H9 (cell line): ENCODE data around the gene BAZ2A. TPM values are rescaled to one million over a fixed set of nuclear protein-coding genes. Genes with fewer than 3 reads are reported as not detected.
A peak's percentile ranks its signal among the peaks of the same experiment; 100 is the strongest.

Experiments used
- DNase-seq: peaks from one replicate; pipeline ENCODE4 v3.0.0-alpha.2; 2017
- H2AFZ ChIP-seq: one replicate; pipeline ENCODE4 v1.6.1; 2013; ENCODE audit warnings: mild to moderate bottlenecking, low read length, control low read depth, moderate library complexity
- H2AK5ac ChIP-seq: 2 replicates; pipeline ENCODE4 v1.6.1; 2013; ENCODE audit warnings: low read length, control low read depth, mixed read lengths; ENCODE audit not compliant: insufficient read length
- H2BK120ac ChIP-seq: one replicate; pipeline ENCODE4 v1.6.1; 2013; ENCODE audit warnings: low read depth, mild to moderate bottlenecking, low read length, control low read depth, inconsistent platforms; ENCODE audit not compliant: poor library complexity, severe bottlenecking
- H2BK12ac ChIP-seq: 2 replicates; pipeline ENCODE4 v1.6.1; 2013; ENCODE audit warnings: low read length, control low read depth, mixed read lengths, low read depth; ENCODE audit not compliant: insufficient read length
- H2BK15ac ChIP-seq: 2 replicates; pipeline ENCODE4 v1.6.1; 2013; ENCODE audit warnings: low read depth, low read length, control low read depth
- H2BK20ac ChIP-seq: one replicate; pipeline ENCODE4 v1.6.1; 2013; ENCODE audit warnings: low read depth, mild to moderate bottlenecking, low read length, control low read depth, inconsistent platforms; ENCODE audit not compliant: poor library complexity, severe bottlenecking
- H2BK5ac ChIP-seq: 2 replicates; pipeline ENCODE4 v1.6.1; 2013; ENCODE audit warnings: low read length, control low read depth, mixed read lengths; ENCODE audit not compliant: insufficient read length
- H3K14ac ChIP-seq: 2 replicates; pipeline ENCODE4 v1.6.1; 2013; ENCODE audit warnings: low read length, control low read depth; ENCODE audit not compliant: insufficient read depth
- H3K18ac ChIP-seq: 2 replicates; pipeline ENCODE4 v1.6.1; 2013; ENCODE audit warnings: low read depth, mild to moderate bottlenecking, mixed read lengths, low read length, control low read depth; ENCODE audit not compliant: insufficient read length
- H3K23ac ChIP-seq: 2 replicates; pipeline ENCODE4 v1.6.1; 2013; ENCODE audit warnings: low read length, control low read depth, mixed read lengths, low read depth; ENCODE audit not compliant: insufficient read length
- H3K23me2 ChIP-seq: 2 replicates; pipeline ENCODE4 v1.6.1; 2013; ENCODE audit warnings: low read depth, mild to moderate bottlenecking, mixed read lengths, low read length, control low read depth; ENCODE audit not compliant: insufficient read length, poor library complexity, severe bottlenecking
- H3K27ac ChIP-seq: 2 replicates; pipeline ENCODE4 v1.5.1; 2013; ENCODE audit warnings: low read length, control low read depth, mixed read lengths, low read depth; ENCODE audit not compliant: insufficient read length
- H3K27me3 ChIP-seq: 2 replicates; pipeline ENCODE4 v1.6.1; 2013; ENCODE audit warnings: low read length, control low read depth, inconsistent platforms; ENCODE audit not compliant: insufficient read depth
- H3K4ac ChIP-seq: 2 replicates; pipeline ENCODE4 v1.6.1; 2013; ENCODE audit warnings: low read depth, mild to moderate bottlenecking, control low read depth, inconsistent platforms, low read length, moderate library complexity
- H3K4me1 ChIP-seq: 2 replicates; pipeline ENCODE4 v1.6.1; 2013; ENCODE audit warnings: low read length, control low read depth, inconsistent platforms; ENCODE audit not compliant: insufficient read depth
- H3K4me2 ChIP-seq: 2 replicates; pipeline ENCODE4 v1.6.1; 2013; ENCODE audit warnings: low read length, control low read depth, mixed read lengths; ENCODE audit not compliant: insufficient read length, insufficient read depth
- H3K56ac ChIP-seq: 2 replicates; pipeline ENCODE4 v1.6.1; 2013; ENCODE audit warnings: low read depth, mild to moderate bottlenecking, mixed read lengths, low read length, control low read depth; ENCODE audit not compliant: insufficient read length
- H3K79me1 ChIP-seq: 2 replicates; pipeline ENCODE4 v1.6.1; 2013; ENCODE audit warnings: low read depth, mild to moderate bottlenecking, moderate library complexity, low read length, control low read depth, inconsistent platforms; ENCODE audit not compliant: insufficient read depth, poor library complexity, severe bottlenecking
- H3K79me2 ChIP-seq: 2 replicates; pipeline ENCODE4 v1.6.1; 2013; ENCODE audit warnings: low read length, control low read depth, inconsistent platforms; ENCODE audit not compliant: insufficient read depth
- H3K9ac ChIP-seq: 2 replicates; pipeline ENCODE4 v1.6.1; 2013; ENCODE audit warnings: low read length, control low read depth, mixed read lengths; ENCODE audit not compliant: insufficient read length; ENCODE audit errors: extremely low read depth
- H3K9me3 ChIP-seq: one replicate; pipeline ENCODE4 v1.6.1; 2013; ENCODE audit warnings: low read depth, low read length, inconsistent platforms; ENCODE audit not compliant: control insufficient read depth
- H3T11ph ChIP-seq: one replicate; pipeline ENCODE4 v1.6.1; 2013; ENCODE audit warnings: mild to moderate bottlenecking, low read length, control low read depth, inconsistent platforms
- H4K20me1 ChIP-seq: one replicate; pipeline ENCODE4 v1.6.1; 2013; ENCODE audit not compliant: control insufficient read depth, insufficient read length, insufficient read depth
- H4K5ac ChIP-seq: 2 replicates; pipeline ENCODE4 v1.6.1; 2013; ENCODE audit warnings: low read depth, mild to moderate bottlenecking, mixed read lengths, low read length, control low read depth; ENCODE audit not compliant: insufficient read length
- H4K8ac ChIP-seq: replicated peaks from 2 replicates; pipeline ENCODE4 v1.6.1; 2013; ENCODE audit warnings: low read length, control low read depth, mixed read lengths, low read depth; ENCODE audit not compliant: insufficient read length
- H4K91ac ChIP-seq: 2 replicates; pipeline ENCODE4 v1.6.1; 2013; ENCODE audit warnings: low read depth, mild to moderate bottlenecking, moderate library complexity, mixed read lengths, low read length, control low read depth; ENCODE audit not compliant: insufficient read length
- H3K27ac Mint-ChIP-seq, 3 experiments: 2 replicates in 2 of 3; 3 replicates in 1 of 3; pipeline ENCODE4 v1.8.0; 2020 to 2021; ENCODE audit warnings: mixed read lengths in 3 of 3, mild to moderate bottlenecking in 1 of 3, moderate library complexity in 1 of 3
- H3K27me3 Mint-ChIP-seq: 2 replicates; pipeline ENCODE4 v1.8.0; 2021; ENCODE audit warnings: low read depth, mild to moderate bottlenecking, moderate library complexity, mixed read lengths
- H3K36me3 Mint-ChIP-seq, 3 experiments: 2 replicates in 2 of 3; 3 replicates in 1 of 3; pipeline ENCODE4 v1.8.0; 2020 to 2021; ENCODE audit warnings: low read depth in 3 of 3, mixed read lengths in 3 of 3; ENCODE audit not compliant: insufficient read depth in 1 of 3
- H3K4me1 Mint-ChIP-seq, 2 experiments: 2 replicates each; pipeline ENCODE4 v1.8.0; 2020; ENCODE audit warnings: mixed read lengths in 2 of 2
- H3K4me3 Mint-ChIP-seq, 2 experiments: 2 replicates in 1 of 2; 3 replicates in 1 of 2; pipeline ENCODE4 v1.8.0; 2020 to 2021; ENCODE audit warnings: mild to moderate bottlenecking in 2 of 2, mixed read lengths in 2 of 2, moderate library complexity in 1 of 2
- H3K9me3 Mint-ChIP-seq, 2 experiments: 2 replicates in 1 of 2; 3 replicates in 1 of 2; pipeline ENCODE4 v1.8.0; 2020; ENCODE audit warnings: mild to moderate bottlenecking in 2 of 2, mixed read lengths in 2 of 2, moderate library complexity in 1 of 2
- WGBS: extraction: QIAGEN DNeasy Blood & Tissue Kit; methylation state at CpG from one replicate; pipeline ENCODE4 v1.1.7; 2013; ENCODE audit warnings: missing lambda C conversion rate, low lambda C conversion rate, mixed read lengths; ENCODE audit not compliant: insufficient read length; ENCODE audit errors: extremely low coverage; 5-methylcytosine and 5-hydroxymethylcytosine counted together
- total RNA-seq: library from RNA; stranded (reverse); gene quantifications from 2 replicates; pipeline ENCODE4 v1.2.1, GENCODE V29; 2021
- TF ChIP-seq, protein P1 (sequence below): fragments of 200-600 bp; sonication (generic); conservative IDR thresholded peaks from 3 replicates; pipeline ENCODE4 v1.8.0; 2021; ENCODE audit warnings: antibody characterized with exemption, mild to moderate bottlenecking

Gene BAZ2A
- total RNA-seq, 1 experiment from 2014 or later, result 108 TPM

DNA sequence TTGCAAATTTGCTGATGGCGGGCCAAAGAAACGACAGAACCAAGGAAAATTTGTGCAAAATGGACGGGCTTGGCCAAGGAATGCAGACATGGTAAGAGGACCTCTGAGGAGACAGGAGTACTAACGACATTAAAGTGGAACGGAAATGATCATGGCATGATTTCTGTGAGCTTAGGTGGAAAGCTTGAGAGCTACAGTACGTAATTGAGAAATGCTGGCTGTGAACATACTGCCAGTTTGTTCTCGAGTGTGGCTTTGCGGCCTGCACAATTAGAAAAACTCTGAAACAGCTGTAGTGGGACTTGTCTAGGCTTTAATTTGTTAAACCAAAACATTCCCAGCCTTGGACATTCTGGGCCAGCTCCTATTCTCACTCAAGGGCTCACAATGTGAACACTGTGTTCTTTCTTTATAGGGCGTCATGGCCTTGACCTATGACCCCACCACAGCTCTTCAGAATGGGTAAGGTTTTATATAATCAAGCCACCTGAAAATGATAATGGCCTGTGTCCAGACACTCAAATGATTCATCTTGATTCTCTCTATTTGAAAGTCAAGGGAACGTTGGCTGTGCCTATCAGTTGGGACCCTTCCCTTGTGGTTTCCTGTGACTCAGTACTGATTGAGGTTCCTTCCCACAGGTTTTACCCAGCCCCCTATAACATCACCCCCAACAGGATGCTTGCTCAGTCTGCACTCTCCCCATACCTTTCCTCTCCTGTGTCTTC, 48.5 kb downstream of the BAZ2A start:
- DNase-seq, result no peak
- Mint-ChIP-seq H3K27ac (peak overlapping the region in 1 of 3 experiments; percentile 79; a peak in 2 of 7 replicates), H3K36me3 (peaks cover 0 to 1% (median 0%) of the 10 kb centered on the region in 3 experiments; a peak in 1 of 7 replicates), H3K9me3 (no peaks in the 10 kb centered on the region), H3K27me3 (no peaks in the 10 kb centered on the region), H3K4me3 (no peak overlapping the region), H3K4me1 (peaks cover 5 to 8% of the 10 kb centered on the region in 2 experiments; a peak in 3 of 4 replicates)
- no peak overlapping the region for H2AFZ ChIP-seq
- no peak overlapping the region for H3K23ac ChIP-seq
- no peaks in the 10 kb centered on the region for H3K27me3 ChIP-seq
- no peaks in the 10 kb centered on the region for H3K9me3 ChIP-seq
- no peak overlapping the region for H2AK5ac ChIP-seq
- H2BK20ac ChIP-seq, result no peak overlapping the region
- no peaks in the 10 kb centered on the region for H3K4me1 ChIP-seq
- H2BK5ac ChIP-seq, result no peak overlapping the region
- no peak overlapping the region for H2BK12ac ChIP-seq
- whole genome bisulfite sequencing, result no CpG with 5 or more reads among the region's 10 CpGs
- H2BK15ac ChIP-seq, result no peak overlapping the region
- no peak overlapping the region for H3K27ac ChIP-seq
- H3K18ac ChIP-seq, result no peak overlapping the region
- H4K20me1 ChIP-seq, result no peaks in the 10 kb centered on the region
- no peaks in the 10 kb centered on the region for H3K79me1 ChIP-seq
- no peak overlapping the region for H3K4ac ChIP-seq
- H3K4me2 ChIP-seq, result no peak overlapping the region
- H3K14ac ChIP-seq, result no peak overlapping the region
- no peak overlapping the region for H4K8ac ChIP-seq
- no peak overlapping the region for H4K5ac ChIP-seq
- TF ChIP-seq, protein P1, sequence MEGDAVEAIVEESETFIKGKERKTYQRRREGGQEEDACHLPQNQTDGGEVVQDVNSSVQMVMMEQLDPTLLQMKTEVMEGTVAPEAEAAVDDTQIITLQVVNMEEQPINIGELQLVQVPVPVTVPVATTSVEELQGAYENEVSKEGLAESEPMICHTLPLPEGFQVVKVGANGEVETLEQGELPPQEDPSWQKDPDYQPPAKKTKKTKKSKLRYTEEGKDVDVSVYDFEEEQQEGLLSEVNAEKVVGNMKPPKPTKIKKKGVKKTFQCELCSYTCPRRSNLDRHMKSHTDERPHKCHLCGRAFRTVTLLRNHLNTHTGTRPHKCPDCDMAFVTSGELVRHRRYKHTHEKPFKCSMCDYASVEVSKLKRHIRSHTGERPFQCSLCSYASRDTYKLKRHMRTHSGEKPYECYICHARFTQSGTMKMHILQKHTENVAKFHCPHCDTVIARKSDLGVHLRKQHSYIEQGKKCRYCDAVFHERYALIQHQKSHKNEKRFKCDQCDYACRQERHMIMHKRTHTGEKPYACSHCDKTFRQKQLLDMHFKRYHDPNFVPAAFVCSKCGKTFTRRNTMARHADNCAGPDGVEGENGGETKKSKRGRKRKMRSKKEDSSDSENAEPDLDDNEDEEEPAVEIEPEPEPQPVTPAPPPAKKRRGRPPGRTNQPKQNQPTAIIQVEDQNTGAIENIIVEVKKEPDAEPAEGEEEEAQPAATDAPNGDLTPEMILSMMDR, result no peak
- H3K23me2 ChIP-seq, result no peaks in the 10 kb centered on the region
- H4K91ac ChIP-seq, result no peak overlapping the region
- no peak overlapping the region for H3T11ph ChIP-seq
- no peak overlapping the region for H3K56ac ChIP-seq
- H3K9ac ChIP-seq, result no peak overlapping the region
- H2BK120ac ChIP-seq, result no peak overlapping the region
- no peaks in the 10 kb centered on the region for H3K79me2 ChIP-seq
